ENCODE measurements around the gene MAP3K2.

GRCh38 chr2:127388423-127389164 lies 819 bp upstream of the MAP3K2 start:
- TF ChIP-seq POLR2AphosphoS5 (IDR thresholded peaks at IDR 0.05) (no peak), CTCF (IDR thresholded peaks at IDR 0.05) (no peak)
